H1 (cell line): ENCODE data around the gene SHMT2. TPM values are rescaled to one million over a fixed set of nuclear protein-coding genes. Genes with fewer than 3 reads are reported as not detected.

ENCODE experiments used
- CTCF ChIA-PET: fragments of 300-600 bp; sonication (Branson Sonifier 250); formaldehyde crosslinking; loops from one replicate; lab custom pipeline; 2021; ENCODE audit not compliant: partially characterized antibody; lab: Charles Lee
- POLR2A ChIA-PET: fragments of 300-600 bp; sonication (Branson Sonifier 250); formaldehyde crosslinking; loops from one replicate; lab custom pipeline; 2021; ENCODE audit warnings: inconsistent platforms; ENCODE audit not compliant: partially characterized antibody; lab: Charles Lee
- DNase-seq, 2 experiments: peaks; one replicate each; pipeline versions ENCODE4 v3.0.0 to v3.0.0-alpha.2; 2010 to 2022; ENCODE audit warnings: low spot score in 2 of 2, low read depth in 1 of 2, mixed read lengths in 1 of 2
- FAIRE-seq: peaks from 2 replicates; lab custom pipeline; 2011; peaks lifted over from hg19 to GRCh38; lab: Jason Lieb, UNC
- H2AFZ ChIP-seq: 2 replicates; pipeline ENCODE4 v1.8.1; 2012; ENCODE audit warnings: low read length, inconsistent platforms
- H2AK5ac ChIP-seq: 2 replicates; pipeline ENCODE4 v1.6.1; 2013; ENCODE audit warnings: low read depth, low read length
- H2BK120ac ChIP-seq: replicated peaks from 2 replicates; pipeline ENCODE3; 2013; ENCODE audit warnings: low read depth, low read length, inconsistent platforms
- H2BK12ac ChIP-seq: 2 replicates; pipeline ENCODE4 v1.6.1; 2013; ENCODE audit warnings: low read depth, low read length
- H2BK15ac ChIP-seq: 2 replicates; pipeline ENCODE4 v1.6.1; 2013; ENCODE audit warnings: low read length
- H2BK20ac ChIP-seq: 2 replicates; pipeline ENCODE4 v1.6.1; 2013; ENCODE audit warnings: low read length
- H2BK5ac ChIP-seq: 2 replicates; pipeline ENCODE4 v1.6.1; 2013; ENCODE audit warnings: low read depth, low read length
- H3K14ac ChIP-seq: 2 replicates; pipeline ENCODE4 v1.6.1; 2013; ENCODE audit warnings: inconsistent platforms; ENCODE audit not compliant: insufficient read length
- H3K18ac ChIP-seq: 2 replicates; pipeline ENCODE4 v1.6.1; 2013; ENCODE audit warnings: low read length; ENCODE audit errors: extremely low read depth
- H3K23ac ChIP-seq: 2 replicates; pipeline ENCODE4 v1.6.1; 2013; ENCODE audit warnings: inconsistent platforms; ENCODE audit not compliant: insufficient read length
- H3K23me2 ChIP-seq: 2 replicates; pipeline ENCODE4 v1.6.1; 2013; ENCODE audit warnings: low read depth, low read length
- H3K27ac ChIP-seq: 2 replicates; pipeline ENCODE4 v1.6.1; 2011; ENCODE audit warnings: low read depth, low read length, inconsistent platforms
- H3K27me3 ChIP-seq, 4 experiments: replicated peaks in 1 of 4; 1 replicate in 1 of 4; 2 replicates in 3 of 4; pipeline versions ENCODE4 v1.6.1 to v1.8.1; 2011 to 2013; ENCODE audit warnings: low read length in 3 of 4, mild to moderate bottlenecking in 3 of 4, inconsistent platforms in 2 of 4, mixed read lengths in 2 of 4, moderate library complexity in 1 of 4; ENCODE audit not compliant: control insufficient read depth in 3 of 4, insufficient read depth in 3 of 4; ENCODE audit errors: extremely low read depth in 1 of 4
- H3K36me3 ChIP-seq, 4 experiments: 2 replicates each; pipeline versions ENCODE4 v1.6.1 to v1.8.1; 2011 to 2013; ENCODE audit warnings: mild to moderate bottlenecking in 4 of 4, low read length in 3 of 4, moderate library complexity in 2 of 4, control low read depth in 1 of 4, inconsistent platforms in 1 of 4; ENCODE audit not compliant: insufficient read depth in 4 of 4, control insufficient read depth in 2 of 4
- H3K4ac ChIP-seq: replicated peaks from 2 replicates; pipeline ENCODE3; 2013; ENCODE audit warnings: low read length, low read depth, mixed read lengths, inconsistent platforms; ENCODE audit not compliant: insufficient read length
- H3K4me1 ChIP-seq, 4 experiments: replicated peaks in 1 of 4; 1 replicate in 1 of 4; 2 replicates in 3 of 4; pipeline versions ENCODE4 v1.6.1 to v1.8.1; 2011 to 2013; ENCODE audit warnings: low read length in 3 of 4, inconsistent platforms in 2 of 4, mixed read lengths in 1 of 4; ENCODE audit not compliant: insufficient read depth in 4 of 4, control insufficient read depth in 3 of 4
- H3K4me2 ChIP-seq, 2 experiments: 2 replicates each; pipeline versions ENCODE4 v1.6.1 to v1.8.1; 2011 to 2013; ENCODE audit warnings: low read depth in 2 of 2, low read length in 2 of 2, control low read depth in 1 of 2, inconsistent platforms in 1 of 2, mild to moderate bottlenecking in 1 of 2; ENCODE audit not compliant: insufficient read depth in 1 of 2
- H3K4me3 ChIP-seq, 4 experiments: fragments of 200-600, 300-600 bp in 1 of 4; sonication (generic), shearing (Covaris generic), sonication (Bioruptor Twin) in 1 of 4; 2 replicates each; pipeline versions ENCODE4 v1.5.1 to v1.8.1; 2011 to 2016; ENCODE audit warnings: low read length in 4 of 4, low read depth in 3 of 4, control low read depth in 2 of 4, inconsistent platforms in 2 of 4, mild to moderate bottlenecking in 2 of 4, mixed read lengths in 1 of 4, moderate library complexity in 1 of 4; ENCODE audit not compliant: insufficient read depth in 2 of 4; ENCODE audit errors: extremely low read depth in 1 of 4
- H3K56ac ChIP-seq: replicated peaks from 2 replicates; pipeline ENCODE3; 2013; ENCODE audit warnings: low read depth, mild to moderate bottlenecking, mixed read lengths, low read length, inconsistent platforms; ENCODE audit not compliant: insufficient read length
- H3K79me1 ChIP-seq: 2 replicates; pipeline ENCODE4 v1.6.1; 2013; ENCODE audit warnings: low read depth, low read length, control low read depth
- H3K79me2 ChIP-seq, 2 experiments: 2 replicates each; pipeline versions ENCODE4 v1.6.1 to v1.8.1; 2012 to 2013; ENCODE audit warnings: low read length in 2 of 2, mild to moderate bottlenecking in 2 of 2, inconsistent platforms in 1 of 2; ENCODE audit not compliant: insufficient read depth in 2 of 2, control insufficient read depth in 1 of 2
- H3K9ac ChIP-seq, 4 experiments: replicated peaks in 1 of 4; 1 replicate in 1 of 4; 2 replicates in 3 of 4; pipeline versions ENCODE4 v1.6.1 to v1.8.1; 2011 to 2013; ENCODE audit warnings: low read depth in 3 of 4, low read length in 3 of 4, control low read depth in 2 of 4, mild to moderate bottlenecking in 2 of 4, moderate library complexity in 2 of 4, inconsistent platforms in 1 of 4; ENCODE audit errors: extremely low read depth in 1 of 4
- H3K9me3 ChIP-seq, 2 experiments: 2 replicates each; pipeline versions ENCODE4 v1.6.1 to v1.8.1; 2012 to 2013; ENCODE audit warnings: mild to moderate bottlenecking in 2 of 2, moderate library complexity in 2 of 2, control low read depth in 1 of 2, inconsistent platforms in 1 of 2, low read depth in 1 of 2, low read length in 1 of 2, mixed read lengths in 1 of 2; ENCODE audit not compliant: insufficient read depth in 2 of 2
- H4K20me1 ChIP-seq, 2 experiments: replicated peaks in 1 of 2; 2 replicates each; pipeline versions ENCODE3 to v1.8.1; 2011 to 2013; ENCODE audit warnings: inconsistent platforms in 2 of 2, low read length in 2 of 2, mild to moderate bottlenecking in 1 of 2; ENCODE audit not compliant: insufficient read depth in 2 of 2, control insufficient read depth in 1 of 2
- H4K5ac ChIP-seq: 2 replicates; pipeline ENCODE4 v1.6.1; 2013; ENCODE audit warnings: low read length, low read depth, mixed read lengths, inconsistent platforms; ENCODE audit not compliant: insufficient read length
- H4K8ac ChIP-seq: 2 replicates; pipeline ENCODE4 v1.8.0; 2013; ENCODE audit warnings: mild to moderate bottlenecking, moderate library complexity, low read length, inconsistent platforms; ENCODE audit not compliant: insufficient read depth; ENCODE audit errors: extremely low read depth
- H4K91ac ChIP-seq: replicated peaks from 2 replicates; pipeline ENCODE3; 2013; ENCODE audit warnings: low read length, mixed read lengths, inconsistent platforms; ENCODE audit not compliant: insufficient read length
- WGBS, 2 experiments: shearing (Covaris generic) in 1 of 2; methylation state at CpG; one replicate each; pipeline versions ENCODE4 v1.1.6 to v1.1.7; 2013 to 2015; ENCODE audit warnings: low lambda C conversion rate in 2 of 2, mixed read lengths in 2 of 2, inconsistent platforms in 1 of 2, low coverage in 1 of 2, missing lambda C conversion rate in 1 of 2; ENCODE audit not compliant: insufficient replicate concordance in 2 of 2, insufficient coverage in 1 of 2, insufficient read length in 1 of 2; ENCODE audit errors: extremely low coverage in 1 of 2, missing lambda C conversion rate in 1 of 2; 5-methylcytosine and 5-hydroxymethylcytosine counted together
- polyA plus RNA-seq, 7 experiments: library from polyadenylated mRNA; depleted of rRNA in 3 of 7; stranded (reverse) in 5 of 7; unstranded in 2 of 7; fragments of >200 nt in 5 of 7; fragments of 200-250 nt in 2 of 7; gene quantifications; 1 replicate in 5 of 7; 2 replicates in 1 of 7; 4 replicates in 1 of 7; pipeline versions ENCODE4 v1.2.1 to v1.2.3, GENCODE V29; 2011 to 2013; ENCODE audit warnings: missing spikeins in 2 of 7, mixed read lengths in 2 of 7
- total RNA-seq: library from RNA; stranded (reverse); fragmentation: NEBNext Ultra II Directional; extraction: Animal tissue kit (Norgen Biotek cat#: 25700); gene quantifications from 2 replicates; pipeline ENCODE4 v1.2.1, GENCODE V29; 2021

SHMT2 gene
- total and polyA plus RNA-seq, 2 of the 8 experiments (the other 6 are each of a cell fraction or from before 2014, with no cell fraction given) = 274 to 520 TPM

DNA sequence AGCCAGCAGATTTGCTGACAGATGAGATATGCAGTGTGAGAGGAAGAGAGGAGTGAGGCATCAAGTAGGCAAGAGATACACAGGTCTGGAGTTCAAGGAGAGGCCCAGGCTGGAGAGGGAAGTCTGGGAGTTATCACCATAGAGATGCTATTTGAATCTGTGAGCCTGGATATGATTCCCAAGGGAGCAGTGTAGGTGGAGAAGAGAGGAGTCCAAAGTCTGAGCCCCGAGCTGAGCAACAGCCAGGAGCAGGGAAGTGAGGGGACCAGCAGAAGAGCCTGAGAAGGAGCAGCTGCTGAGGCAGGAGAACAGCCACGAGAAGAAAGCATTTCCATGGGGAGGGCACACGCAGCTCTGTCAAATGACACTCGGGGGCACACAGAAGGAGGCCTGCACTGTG is 33.1 kb upstream of the SHMT2 start:
- H3K27me3 ChIP-seq = no peaks in the 10 kb centered on the region
- H2AK5ac ChIP-seq = no peak overlapping the region
- H3K14ac ChIP-seq = no peak overlapping the region
- H3K56ac ChIP-seq = no peak overlapping the region
- no peak overlapping the region for H4K91ac ChIP-seq
- no peak overlapping the region for H2BK120ac ChIP-seq
- H3K79me2 ChIP-seq = no peaks in the 10 kb centered on the region
- no peak overlapping the region for H3K4me3 ChIP-seq
- no peak overlapping the region for H3K4ac ChIP-seq
- DNase-seq (no peak), FAIRE-seq (no peak)
- no peaks in the 10 kb centered on the region for H3K9me3 ChIP-seq
- no peaks in the 10 kb centered on the region; the same call in 1 of the 2 replicates for H3K79me1 ChIP-seq
- ChIA-PET CTCF (interaction anchor here (0.6 to 20.9 kb wide), 5 partner anchors 11 to 45 kb away, joined by 3 to 389 read pairs (median 6); no protein-coding TSS in a partner anchor), POLR2A (interaction anchor here (1.1 to 6.4 kb wide), 9 partner anchors 10 to 55 kb away, joined by 3 to 53 read pairs (median 5); partner anchors contain the start of gene SHMT2)
- no peak overlapping the region for H2BK15ac ChIP-seq
- H2BK5ac ChIP-seq = no peak overlapping the region
- H4K8ac ChIP-seq = no peak overlapping the region
- no peak overlapping the region for H2BK20ac ChIP-seq
- no peak overlapping the region for H3K27ac ChIP-seq
- peaks cover 5% of the 10 kb centered on the region; the same call in 1 of the 2 replicates for H3K23me2 ChIP-seq
- H3K4me2 ChIP-seq = no peak overlapping the region
- H3K18ac ChIP-seq = no peak overlapping the region
- no peak overlapping the region for H3K23ac ChIP-seq
- H3K36me3 ChIP-seq = peaks cover 71 to 99% (median 91%) of the 10 kb centered on the region in 4 experiments
- no peak overlapping the region for H3K9ac ChIP-seq
- no peak overlapping the region for H2BK12ac ChIP-seq
- no peak overlapping the region for H4K5ac ChIP-seq
- WGBS, 2 experiments = 89% methylated on average over 4 of the region's 4 CpGs; no CpG with 5 or more reads in 1 of the 2 experiments
- peaks cover 6 to 33% of the 10 kb centered on the region in 2 experiments for H4K20me1 ChIP-seq
- H2AFZ ChIP-seq = no peak overlapping the region
- H3K4me1 ChIP-seq = no peaks in the 10 kb centered on the region; a peak in 1 of 7 replicates
